ENCODE measurements around the gene POTEB3.
"Not testable (repeated sequence)": the region's sequence is repeated elsewhere in the genome, so short reads cannot be mapped to it uniquely, and the experiment has no call there.

DNA sequence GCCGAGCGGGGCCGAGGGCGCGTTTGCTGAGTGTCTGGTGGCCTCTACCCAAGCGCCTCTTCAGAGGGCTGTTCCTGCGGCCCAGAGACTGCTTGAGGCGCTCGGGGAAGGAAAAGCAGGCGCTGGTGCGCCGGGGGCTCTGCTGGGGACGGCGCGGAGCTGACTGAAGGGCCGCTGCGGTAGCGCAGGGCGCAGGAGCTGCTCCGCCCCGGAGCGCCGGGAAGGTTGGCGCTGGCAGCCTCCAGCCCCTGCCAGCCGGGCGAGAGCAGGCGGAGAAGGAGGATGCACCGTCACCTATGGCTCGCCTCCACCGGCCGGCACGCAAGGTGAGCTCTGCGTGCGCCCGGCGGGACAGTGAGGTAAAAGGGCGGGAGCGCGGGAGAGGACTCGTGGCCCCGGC lies 11.2 kb upstream of the POTEB3 start:
- TF ChIP-seq, protein P1, sequence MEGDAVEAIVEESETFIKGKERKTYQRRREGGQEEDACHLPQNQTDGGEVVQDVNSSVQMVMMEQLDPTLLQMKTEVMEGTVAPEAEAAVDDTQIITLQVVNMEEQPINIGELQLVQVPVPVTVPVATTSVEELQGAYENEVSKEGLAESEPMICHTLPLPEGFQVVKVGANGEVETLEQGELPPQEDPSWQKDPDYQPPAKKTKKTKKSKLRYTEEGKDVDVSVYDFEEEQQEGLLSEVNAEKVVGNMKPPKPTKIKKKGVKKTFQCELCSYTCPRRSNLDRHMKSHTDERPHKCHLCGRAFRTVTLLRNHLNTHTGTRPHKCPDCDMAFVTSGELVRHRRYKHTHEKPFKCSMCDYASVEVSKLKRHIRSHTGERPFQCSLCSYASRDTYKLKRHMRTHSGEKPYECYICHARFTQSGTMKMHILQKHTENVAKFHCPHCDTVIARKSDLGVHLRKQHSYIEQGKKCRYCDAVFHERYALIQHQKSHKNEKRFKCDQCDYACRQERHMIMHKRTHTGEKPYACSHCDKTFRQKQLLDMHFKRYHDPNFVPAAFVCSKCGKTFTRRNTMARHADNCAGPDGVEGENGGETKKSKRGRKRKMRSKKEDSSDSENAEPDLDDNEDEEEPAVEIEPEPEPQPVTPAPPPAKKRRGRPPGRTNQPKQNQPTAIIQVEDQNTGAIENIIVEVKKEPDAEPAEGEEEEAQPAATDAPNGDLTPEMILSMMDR (optimal IDR thresholded peaks at IDR 0.05 in 1 of 3, IDR thresholded peaks at IDR 0.05 in 1 of 3, conservative IDR thresholded peaks at IDR 0.05 in 1 of 3; ENCODE audit: extremely low read depth in 1 of 3, insufficient read depth in 2 of 3, low read length in 3 of 3) = not testable (repeated sequence)
- not testable (repeated sequence) for TF ChIP-seq EZH2 (IDR thresholded peaks at IDR 0.05; ENCODE audit: low read length)

Measured in keratinocyte (primary cell).